Adrenal gland (tissue), 5 donors: ENCODE results near the gene TEKT3.

Source experiments
- CTCF ChIP-seq, 6 experiments: fragments of 450-650 bp in 4 of 6; fragments of 200-600 bp in 2 of 6; sonication (generic) in 1 of 6; IDR thresholded peaks; 1 replicate in 5 of 6; 2 replicates in 1 of 6; pipeline versions ENCODE4 v1.5.1 to v1.8.0; 2016 to 2021; ENCODE audit warnings: antibody characterized with exemption in 6 of 6, mild to moderate bottlenecking in 2 of 6, moderate library complexity in 1 of 6
- POLR2A ChIP-seq, 2 donors: fragments of 450-650 bp; IDR thresholded peaks; one replicate each; pipeline ENCODE4 v1.6.1; 2017; ENCODE audit warnings: antibody characterized with exemption in 2 of 2, mild to moderate bottlenecking in 2 of 2, moderate library complexity in 1 of 2
- donor health status: DM: no; HTN: no; CAD: no.

- no peak for TF ChIP-seq CTCF (IDR thresholded peaks at IDR 0.05)
- no peak for TF ChIP-seq POLR2A (IDR thresholded peaks at IDR 0.05)
Observed at GRCh38 chr17:15301845-15302244, 39.6 kb downstream of the TEKT3 start.
